Stimulated activated CD4-positive, alpha-beta T cell treated with anti-CD3 and anti-CD28 coated beads, Interleukin-15, amount 100 ng/mL, for 1 hour (primary cell): ENCODE results near the gene NDUFS2.

ENCODE experiments used
- DNase-seq, 2 donors: peaks; one replicate each; pipeline ENCODE4 v3.0.0-alpha.2; 2020; ENCODE audit warnings: low read depth in 1 of 2, low spot score in 1 of 2

NDUFS2 gene

GRCh38 chr1:161193561-161194235 lies 8.5 kb upstream of the NDUFS2 start:
- DNase-seq, result no peak

- no peak for DNase-seq
These were observed 7.0 kb upstream of the NDUFS2 start for GRCh38 chr1:161195171-161195570.

GRCh38 chr1:161196111-161196510 lies 6.1 kb upstream of the NDUFS2 start:
- no peak for DNase-seq

GRCh38 chr1:161196521-161197451 lies 5.4 kb upstream of the NDUFS2 start:
- DNase-seq, result no peak

GRCh38 chr1:161197560-161198193 lies 4.5 kb upstream of the NDUFS2 start:
- no peak for DNase-seq

GRCh38 chr1:161198194-161198896 lies 3.8 kb upstream of the NDUFS2 start:
- no peak for DNase-seq

- DNase-seq, result no peak
These were observed 3.2 kb upstream of the NDUFS2 start, which contains the start of gene ADAMTS4 for GRCh38 chr1:161198897-161199431. TSS of gene ADAMTS4 (minus strand) at chr1:161199054. CDS start at chr1:161198627, 427 bp downstream.

- no peak for DNase-seq
These were observed 2.5 kb upstream of the NDUFS2 start for GRCh38 chr1:161199506-161200139.

GRCh38 chr1:161200421-161200991 lies 1.7 kb upstream of the NDUFS2 start:
- DNase-seq, result no peak

GRCh38 chr1:161200992-161201835 lies 953 bp upstream of the NDUFS2 start:
- no peak for DNase-seq

GRCh38 chr1:161206411-161207140 lies 4.4 kb downstream of the NDUFS2 start:
- no peak for DNase-seq

GRCh38 chr1:161207173-161207572 lies 5.0 kb downstream of the NDUFS2 start:
- no peak for DNase-seq

GRCh38 chr1:161209790-161210409 lies 7.7 kb downstream of the NDUFS2 start:
- DNase-seq, result peak; percentile 42 to 50

GRCh38 chr1:161214369-161214768 lies 12.2 kb downstream of the NDUFS2 start:
- no peak for DNase-seq

- DNase-seq, result no peak
These were observed 12.9 kb downstream of the NDUFS2 start, which contains the start of gene FCER1G for GRCh38 chr1:161215076-161215475. TSS of gene FCER1G (plus strand) at chr1:161215295. CDS start at chr1:161215322, 27 bp downstream.

GRCh38 chr1:161216945-161217712 lies 15.0 kb downstream of the NDUFS2 start:
- DNase-seq, result no peak

- DNase-seq, result no peak
These were observed 15.7 kb downstream of the NDUFS2 start for GRCh38 chr1:161217831-161218230.
